ENCODE data around the gene IGSF9B.

IGSF9B gene

GRCh38 chr11:134001596-134001995 lies 44.8 kb upstream of the IGSF9B start:
- no peak for TF ChIP-seq CTCF (conservative IDR thresholded peaks at IDR 0.05; ENCODE audit: low read depth, low read length)
- no peaks in the 10 kb centered on the region for H4K20me1 ChIP-seq (ENCODE audit: insufficient read depth)
- no peaks in the 10 kb centered on the region for H3K4me1 ChIP-seq (ENCODE audit: low read depth, poor library complexity, severe bottlenecking)
- H3K79me2 ChIP-seq (ENCODE audit: insufficient read depth, low read depth): no peaks in the 10 kb centered on the region
- no peaks in the 10 kb centered on the region for H3K36me3 ChIP-seq (ENCODE audit: insufficient read depth)
- no peak overlapping the region for H3K9ac ChIP-seq
- no peak overlapping the region for H3K4me2 ChIP-seq
- H2AFZ ChIP-seq (ENCODE audit: low read depth): no peak overlapping the region
- no peaks in the 10 kb centered on the region for H3K27me3 ChIP-seq (ENCODE audit: insufficient read depth, low read depth)
- no peak overlapping the region for H3K27ac ChIP-seq
- no peak overlapping the region for H3K4me3 ChIP-seq (IDR thresholded peaks at IDR 0.05; ENCODE audit: insufficient read depth, low read depth, low read length)

- Histone ChIP-seq H3K79me2 (ENCODE audit: insufficient read depth, low read depth) (no peaks in the 10 kb centered on the region), H2AFZ (ENCODE audit: low read depth) (no peak overlapping the region), H3K4me3 (IDR thresholded peaks at IDR 0.05; ENCODE audit: insufficient read depth, low read depth, low read length) (no peak overlapping the region), H3K4me1 (ENCODE audit: low read depth, poor library complexity, severe bottlenecking) (no peaks in the 10 kb centered on the region), H3K9ac (no peak overlapping the region), H3K27ac (no peak overlapping the region), H3K27me3 (ENCODE audit: insufficient read depth, low read depth) (no peaks in the 10 kb centered on the region), H4K20me1 (ENCODE audit: insufficient read depth) (no peaks in the 10 kb centered on the region), H3K36me3 (ENCODE audit: insufficient read depth) (no peaks in the 10 kb centered on the region), H3K4me2 (no peak overlapping the region)
- no peak for TF ChIP-seq CTCF (conservative IDR thresholded peaks at IDR 0.05; ENCODE audit: low read depth, low read length)
These were observed 44.3 kb upstream of the IGSF9B start for GRCh38 chr11:134001088-134001487.

DNA sequence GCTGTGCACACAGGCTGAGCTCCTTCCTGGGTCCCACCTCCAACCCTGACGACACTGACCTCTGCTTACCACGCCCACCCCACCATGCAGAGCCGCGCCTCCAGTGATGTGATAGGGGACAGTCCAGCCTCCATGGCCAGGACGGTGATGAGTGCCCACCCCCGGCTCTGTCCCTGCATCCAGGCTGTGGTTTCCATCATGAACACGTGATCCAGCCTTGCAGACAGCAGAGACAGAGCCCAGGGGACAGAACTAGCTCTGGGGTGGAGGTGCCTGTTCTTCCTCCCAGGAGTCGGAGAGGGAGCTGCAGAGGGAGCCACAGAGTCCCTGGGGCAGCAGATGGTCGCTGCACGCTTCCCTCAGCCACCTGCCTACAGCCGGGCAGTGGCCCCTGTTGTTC lies 42.6 kb upstream of the IGSF9B start:
- H2AFZ ChIP-seq (ENCODE audit: low read depth): no peak overlapping the region
- no peak for TF ChIP-seq CTCF (conservative IDR thresholded peaks at IDR 0.05; ENCODE audit: low read depth, low read length)
- H3K4me3 ChIP-seq (IDR thresholded peaks at IDR 0.05; ENCODE audit: insufficient read depth, low read depth, low read length): no peak overlapping the region
- H3K27ac ChIP-seq: no peak overlapping the region
- H3K4me2 ChIP-seq: no peak overlapping the region
- no peaks in the 10 kb centered on the region for H3K79me2 ChIP-seq (ENCODE audit: insufficient read depth, low read depth)
- no peaks in the 10 kb centered on the region for H3K27me3 ChIP-seq (ENCODE audit: insufficient read depth, low read depth)
- H4K20me1 ChIP-seq (ENCODE audit: insufficient read depth): no peaks in the 10 kb centered on the region
- H3K4me1 ChIP-seq (ENCODE audit: low read depth, poor library complexity, severe bottlenecking): no peaks in the 10 kb centered on the region
- H3K36me3 ChIP-seq (ENCODE audit: insufficient read depth): no peaks in the 10 kb centered on the region
- H3K9ac ChIP-seq: no peak overlapping the region

- H4K20me1 ChIP-seq (ENCODE audit: insufficient read depth): no peaks in the 10 kb centered on the region
- no peak for TF ChIP-seq CTCF (conservative IDR thresholded peaks at IDR 0.05; ENCODE audit: low read depth, low read length)
- no peak overlapping the region for H2AFZ ChIP-seq (ENCODE audit: low read depth)
- no peak overlapping the region for H3K9ac ChIP-seq
- H3K4me3 ChIP-seq (IDR thresholded peaks at IDR 0.05; ENCODE audit: insufficient read depth, low read depth, low read length): no peak overlapping the region
- no peak overlapping the region for H3K27ac ChIP-seq
- no peaks in the 10 kb centered on the region for H3K79me2 ChIP-seq (ENCODE audit: insufficient read depth, low read depth)
- H3K4me1 ChIP-seq (ENCODE audit: low read depth, poor library complexity, severe bottlenecking): no peaks in the 10 kb centered on the region
- H3K36me3 ChIP-seq (ENCODE audit: insufficient read depth): no peaks in the 10 kb centered on the region
- H3K27me3 ChIP-seq (ENCODE audit: insufficient read depth, low read depth): no peaks in the 10 kb centered on the region
- H3K4me2 ChIP-seq: no peak overlapping the region
These were observed 40.8 kb upstream of the IGSF9B start for GRCh38 chr11:133997554-133997953.

DNA sequence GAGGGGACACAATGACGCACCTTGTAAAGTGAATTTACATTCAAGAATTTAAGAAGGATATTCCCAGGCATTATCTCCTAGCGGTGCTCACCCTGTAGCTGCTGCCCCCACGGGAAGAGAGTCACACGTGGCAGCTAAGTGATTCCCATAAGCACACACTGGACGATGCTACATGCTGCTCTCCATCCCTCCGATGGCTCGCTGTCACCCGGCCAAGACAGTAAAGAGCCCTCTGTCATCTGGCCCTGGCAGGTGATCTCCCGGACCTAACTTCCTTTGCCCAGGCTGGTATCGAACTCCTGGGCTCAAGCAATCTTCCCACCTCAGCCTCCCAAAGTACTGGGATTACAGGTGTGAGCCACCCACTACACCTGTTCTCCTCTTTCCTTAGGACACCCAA lies 39.9 kb upstream of the IGSF9B start:
- Histone ChIP-seq H3K27ac (no peak overlapping the region), H3K27me3 (ENCODE audit: insufficient read depth, low read depth) (no peaks in the 10 kb centered on the region), H3K4me1 (ENCODE audit: low read depth, poor library complexity, severe bottlenecking) (no peaks in the 10 kb centered on the region), H2AFZ (ENCODE audit: low read depth) (no peak overlapping the region), H3K4me3 (IDR thresholded peaks at IDR 0.05; ENCODE audit: insufficient read depth, low read depth, low read length) (no peak overlapping the region), H3K79me2 (ENCODE audit: insufficient read depth, low read depth) (no peaks in the 10 kb centered on the region), H4K20me1 (ENCODE audit: insufficient read depth) (no peaks in the 10 kb centered on the region), H3K4me2 (no peak overlapping the region), H3K36me3 (ENCODE audit: insufficient read depth) (no peaks in the 10 kb centered on the region), H3K9ac (no peak overlapping the region)
- TF ChIP-seq CTCF (conservative IDR thresholded peaks at IDR 0.05; ENCODE audit: low read depth, low read length): no peak
